ENCODE measurements around the gene ID3.
A peak's percentile ranks its signal among the peaks of the same experiment; 100 is the strongest.

Gene ID3

GRCh38 chr1:23558140-23558871 is 995 bp downstream of the ID3 start:
- Histone ChIP-seq H3K4me3 (ENCODE audit: insufficient read length, low read depth) (peak overlapping the region; percentile 97), H3K36me3 (ENCODE audit: insufficient read depth, insufficient read length, low read length) (peaks cover 20% of the 10 kb centered on the region), H3K9me3 (ENCODE audit: insufficient read depth, low read length) (no peaks in the 10 kb centered on the region), H3K9ac (ENCODE audit: insufficient read length, low read depth) (peak overlapping the region; percentile 90), H3K4me1 (ENCODE audit: insufficient read depth, insufficient read length) (peaks cover 5% of the 10 kb centered on the region), H3K27me3 (ENCODE audit: insufficient read depth, insufficient read length) (no peaks in the 10 kb centered on the region)
- TF ChIP-seq YY1 (IDR thresholded peaks at IDR 0.05; ENCODE audit: insufficient read depth, insufficient read length) (no peak), SUZ12 (IDR thresholded peaks at IDR 0.05; ENCODE audit: extremely low read depth, insufficient read depth, insufficient read length) (no peak), ZNF274 (IDR thresholded peaks at IDR 0.05; ENCODE audit: low read depth, low read length) (no peak)
- DNase-seq (ENCODE audit: low read depth, low spot score), result no peak

- DNase-seq (ENCODE audit: low read depth, low spot score), result no peak
- Histone ChIP-seq H3K4me3 (ENCODE audit: insufficient read length, low read depth) (peak overlapping the region; percentile 97), H3K9me3 (ENCODE audit: insufficient read depth, low read length) (no peaks in the 10 kb centered on the region), H3K27me3 (ENCODE audit: insufficient read depth, insufficient read length) (no peaks in the 10 kb centered on the region), H3K4me1 (ENCODE audit: insufficient read depth, insufficient read length) (peaks cover 8% of the 10 kb centered on the region), H3K9ac (ENCODE audit: insufficient read length, low read depth) (peak overlapping the region; percentile 90), H3K36me3 (ENCODE audit: insufficient read depth, insufficient read length, low read length) (peaks cover 20% of the 10 kb centered on the region)
- TF ChIP-seq ZNF274 (IDR thresholded peaks at IDR 0.05; ENCODE audit: low read depth, low read length), result no peak
- no peak for TF ChIP-seq SUZ12 (IDR thresholded peaks at IDR 0.05; ENCODE audit: extremely low read depth, insufficient read depth, insufficient read length)
- no peak for TF ChIP-seq YY1 (IDR thresholded peaks at IDR 0.05; ENCODE audit: insufficient read depth, insufficient read length)
These were observed 1.7 kb downstream of the ID3 start for GRCh38 chr1:23557471-23558124.

- peak overlapping the region; percentile 90 for H3K9ac ChIP-seq (ENCODE audit: insufficient read length, low read depth)
- no peaks in the 10 kb centered on the region for H3K9me3 ChIP-seq (ENCODE audit: insufficient read depth, low read length)
- peak overlapping the region; percentile 97 for H3K4me3 ChIP-seq (ENCODE audit: insufficient read length, low read depth)
- H3K4me1 ChIP-seq (ENCODE audit: insufficient read depth, insufficient read length), result peaks cover 8% of the 10 kb centered on the region
- no peak for DNase-seq (ENCODE audit: low read depth, low spot score)
- H3K36me3 ChIP-seq (ENCODE audit: insufficient read depth, insufficient read length, low read length), result peaks cover 20% of the 10 kb centered on the region
- H3K27me3 ChIP-seq (ENCODE audit: insufficient read depth, insufficient read length), result no peaks in the 10 kb centered on the region
- TF ChIP-seq YY1 (IDR thresholded peaks at IDR 0.05; ENCODE audit: insufficient read depth, insufficient read length), result no peak
These were observed 2.4 kb downstream of the ID3 start for GRCh38 chr1:23556635-23557470.

- H3K9ac ChIP-seq (ENCODE audit: insufficient read length, low read depth), result peak overlapping the region; percentile 63
- H3K9me3 ChIP-seq (ENCODE audit: insufficient read depth, low read length), result no peaks in the 10 kb centered on the region
- H3K27me3 ChIP-seq (ENCODE audit: insufficient read depth, insufficient read length), result no peaks in the 10 kb centered on the region
- H3K4me1 ChIP-seq (ENCODE audit: insufficient read depth, insufficient read length), result peaks cover 8% of the 10 kb centered on the region
- peak overlapping the region; percentile 97 for H3K4me3 ChIP-seq (ENCODE audit: insufficient read length, low read depth)
- peak; percentile 82 for DNase-seq (ENCODE audit: low read depth, low spot score)
- TF ChIP-seq ZNF274 (IDR thresholded peaks at IDR 0.05; ENCODE audit: low read depth, low read length) (no peak), YY1 (IDR thresholded peaks at IDR 0.05; ENCODE audit: insufficient read depth, insufficient read length) (no peak), SUZ12 (IDR thresholded peaks at IDR 0.05; ENCODE audit: extremely low read depth, insufficient read depth, insufficient read length) (no peak)
- peaks cover 20% of the 10 kb centered on the region for H3K36me3 ChIP-seq (ENCODE audit: insufficient read depth, insufficient read length, low read length)
These were observed 3.2 kb downstream of the ID3 start for GRCh38 chr1:23555986-23556634.

- no peak for TF ChIP-seq SUZ12 (IDR thresholded peaks at IDR 0.05; ENCODE audit: extremely low read depth, insufficient read depth, insufficient read length)
- no peak for TF ChIP-seq YY1 (IDR thresholded peaks at IDR 0.05; ENCODE audit: insufficient read depth, insufficient read length)
- no peak for TF ChIP-seq ZNF274 (IDR thresholded peaks at IDR 0.05; ENCODE audit: low read depth, low read length)
- peak overlapping the region; percentile 27 for H3K4me3 ChIP-seq (ENCODE audit: insufficient read length, low read depth)
- peak overlapping the region; percentile 78 for H3K9ac ChIP-seq (ENCODE audit: insufficient read length, low read depth)
- H3K4me1 ChIP-seq (ENCODE audit: insufficient read depth, insufficient read length), result peaks cover 8% of the 10 kb centered on the region
- peaks cover 20% of the 10 kb centered on the region for H3K36me3 ChIP-seq (ENCODE audit: insufficient read depth, insufficient read length, low read length)
- DNase-seq (ENCODE audit: low read depth, low spot score), result no peak
- H3K9me3 ChIP-seq (ENCODE audit: insufficient read depth, low read length), result no peaks in the 10 kb centered on the region
- no peaks in the 10 kb centered on the region for H3K27me3 ChIP-seq (ENCODE audit: insufficient read depth, insufficient read length)
These were observed 3.9 kb downstream of the ID3 start for GRCh38 chr1:23555270-23555985.

- Histone ChIP-seq H3K36me3 (ENCODE audit: insufficient read depth, insufficient read length, low read length) (peaks cover 20% of the 10 kb centered on the region), H3K9me3 (ENCODE audit: insufficient read depth, low read length) (no peaks in the 10 kb centered on the region), H3K4me3 (ENCODE audit: insufficient read length, low read depth) (peak overlapping the region; percentile 59), H3K4me1 (ENCODE audit: insufficient read depth, insufficient read length) (peaks cover 8% of the 10 kb centered on the region), H3K9ac (ENCODE audit: insufficient read length, low read depth) (peak overlapping the region; percentile 79), H3K27me3 (ENCODE audit: insufficient read depth, insufficient read length) (no peaks in the 10 kb centered on the region)
- no peak for DNase-seq (ENCODE audit: low read depth, low spot score)
- TF ChIP-seq SUZ12 (IDR thresholded peaks at IDR 0.05; ENCODE audit: extremely low read depth, insufficient read depth, insufficient read length) (no peak), ZNF274 (IDR thresholded peaks at IDR 0.05; ENCODE audit: low read depth, low read length) (no peak), YY1 (IDR thresholded peaks at IDR 0.05; ENCODE audit: insufficient read depth, insufficient read length) (no peak)
These were observed 4.6 kb downstream of the ID3 start for GRCh38 chr1:23554481-23555269.
